Mucosa of rectum (tissue), 2 donors: ENCODE measurements around the gene SYNE2.

Source experiments
- H3K27ac ChIP-seq, 2 donors: one replicate each; pipeline ENCODE4 v1.7.0; 2013; ENCODE audit warnings: inconsistent platforms in 2 of 2, low read depth in 2 of 2, low read length in 2 of 2
- H3K27me3 ChIP-seq, 2 donors: one replicate each; pipeline ENCODE4 v1.7.0; 2013; ENCODE audit warnings: low read length in 2 of 2; ENCODE audit not compliant: control insufficient read depth in 2 of 2, insufficient read depth in 2 of 2
- H3K36me3 ChIP-seq, 2 donors: one replicate each; pipeline ENCODE4 v1.7.0; 2013; ENCODE audit warnings: low read length in 2 of 2; ENCODE audit not compliant: control insufficient read depth in 2 of 2, insufficient read depth in 2 of 2
- H3K4me1 ChIP-seq, 2 donors: one replicate each; pipeline ENCODE4 v1.7.0; 2013; ENCODE audit warnings: low read length in 2 of 2, mild to moderate bottlenecking in 1 of 2; ENCODE audit not compliant: control insufficient read depth in 2 of 2, insufficient read depth in 2 of 2
- H3K4me3 ChIP-seq, 2 donors: one replicate each; pipeline ENCODE4 v1.7.0; 2013; ENCODE audit warnings: low read length in 2 of 2
- H3K9ac ChIP-seq, 2 donors: one replicate each; pipeline ENCODE4 v1.7.0; 2013; ENCODE audit warnings: low read length in 2 of 2, low read depth in 1 of 2, mild to moderate bottlenecking in 1 of 2
- H3K9me3 ChIP-seq, 2 donors: one replicate each; pipeline ENCODE4 v1.7.0; 2013; ENCODE audit warnings: low read length in 2 of 2; ENCODE audit not compliant: control insufficient read depth in 2 of 2
- donor health status: healthy.
- donor health status: Normal muscosa, but diverticular disease.

Gene SYNE2

DNA sequence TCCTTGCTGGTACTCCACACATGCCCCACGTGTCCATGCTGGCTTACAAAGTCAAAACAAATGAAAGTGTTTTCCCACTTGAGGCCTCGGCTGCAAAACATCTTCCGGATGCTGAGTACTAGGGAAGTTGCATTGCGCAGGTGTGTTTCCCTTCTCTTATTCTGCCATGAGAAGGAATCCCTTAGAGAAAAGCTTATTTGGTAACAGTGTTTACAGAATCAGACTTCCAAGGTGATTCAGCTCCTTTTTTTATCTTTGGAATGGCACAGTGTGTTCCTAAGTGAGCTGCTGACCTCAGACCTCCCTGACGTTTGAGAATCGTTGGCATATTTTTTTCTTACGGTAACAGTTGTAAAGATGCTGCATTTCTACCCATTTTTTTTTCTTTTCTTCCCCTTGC lies 230.0 kb downstream of the SYNE2 start:
- H3K36me3 ChIP-seq = peaks cover 16 to 26% of the 10 kb centered on the region in 2 donors
- no peak overlapping the region for H3K27ac ChIP-seq

DNA sequence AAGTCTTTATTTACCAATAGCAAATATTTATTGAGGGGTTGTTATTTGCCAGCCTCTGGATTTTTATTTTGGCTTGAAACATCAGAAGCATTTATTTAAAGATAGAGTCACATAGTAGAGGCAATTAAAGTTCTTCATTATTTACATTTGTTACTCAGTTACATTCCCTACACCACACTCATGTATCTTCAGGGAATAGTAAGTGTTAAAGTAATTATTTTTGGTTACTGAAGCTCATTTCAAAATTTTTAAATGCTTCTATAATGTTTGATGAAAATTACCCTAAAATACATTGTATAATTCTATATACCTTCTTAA lies 235.8 kb downstream of the SYNE2 start:
- Histone ChIP-seq H3K9ac (no peak overlapping the region), H3K9me3 (no peaks in the 10 kb centered on the region), H3K36me3 (peaks cover 0 to 3% of the 10 kb centered on the region in 2 donors), H3K4me3 (no peak overlapping the region), H3K4me1 (peaks cover 9 to 11% of the 10 kb centered on the region in 2 donors), H3K27ac (no peak overlapping the region), H3K27me3 (no peaks in the 10 kb centered on the region)

More for the DNA sequence above, 230.0 kb downstream of the SYNE2 start:
- Histone ChIP-seq H3K4me3 (no peak overlapping the region), H3K9ac (no peak overlapping the region), H3K4me1 (no peaks in the 10 kb centered on the region), H3K9me3 (no peaks in the 10 kb centered on the region), H3K27me3 (no peaks in the 10 kb centered on the region)

DNA sequence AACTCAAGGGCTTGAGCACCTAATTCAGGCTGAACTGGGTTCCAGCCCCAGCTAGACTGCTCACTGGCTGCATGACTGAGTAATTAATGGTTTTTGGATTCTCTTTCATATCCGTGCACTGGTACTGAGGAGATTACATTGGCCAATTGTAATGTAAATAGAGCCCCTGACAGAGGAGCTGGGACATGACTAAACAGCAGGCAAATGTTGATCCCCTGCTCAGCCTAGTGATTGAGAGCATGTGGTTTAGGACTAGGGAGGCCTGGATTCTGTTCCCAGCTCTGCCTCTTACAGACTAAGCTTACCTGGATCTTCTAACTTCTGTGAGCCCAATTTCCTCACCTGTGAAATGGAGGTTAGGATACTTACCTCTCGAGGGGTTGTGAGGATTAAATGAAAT lies 237.1 kb downstream of the SYNE2 start:
- H3K9me3 ChIP-seq = no peaks in the 10 kb centered on the region
- no peaks in the 10 kb centered on the region for H3K27me3 ChIP-seq
- H3K36me3 ChIP-seq = peaks cover 0 to 3% of the 10 kb centered on the region in 2 donors
- no peak overlapping the region for H3K4me3 ChIP-seq
- peaks cover 9 to 12% of the 10 kb centered on the region in 2 donors for H3K4me1 ChIP-seq
- H3K9ac ChIP-seq = no peak overlapping the region
- H3K27ac ChIP-seq = no peak overlapping the region

DNA sequence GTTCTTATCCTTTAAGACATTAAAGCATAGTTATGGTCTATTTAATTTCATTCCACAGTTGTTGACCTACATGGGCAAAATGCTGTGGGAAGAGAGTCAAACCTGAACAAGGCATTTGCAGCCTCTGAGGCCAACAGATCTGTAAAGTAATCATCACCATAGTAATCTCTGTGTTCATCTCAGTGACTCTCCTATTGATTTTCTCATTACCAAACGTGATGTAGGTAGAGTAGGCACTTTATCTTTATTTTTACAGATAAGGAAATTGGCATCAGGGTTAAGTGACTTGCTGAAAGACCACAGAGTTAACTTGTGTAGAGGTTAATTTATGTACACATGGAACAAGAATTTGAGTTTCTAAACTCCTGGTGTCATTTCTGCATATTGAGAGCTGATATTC lies 238.4 kb downstream of the SYNE2 start:
- peaks cover 9 to 12% of the 10 kb centered on the region in 2 donors for H3K4me1 ChIP-seq
- no peak overlapping the region for H3K27ac ChIP-seq
- no peaks in the 10 kb centered on the region for H3K9me3 ChIP-seq
- no peaks in the 10 kb centered on the region for H3K27me3 ChIP-seq
- H3K9ac ChIP-seq = no peak overlapping the region
- H3K36me3 ChIP-seq = peaks cover 0 to 4% of the 10 kb centered on the region in 2 donors
- H3K4me3 ChIP-seq = no peak overlapping the region

DNA sequence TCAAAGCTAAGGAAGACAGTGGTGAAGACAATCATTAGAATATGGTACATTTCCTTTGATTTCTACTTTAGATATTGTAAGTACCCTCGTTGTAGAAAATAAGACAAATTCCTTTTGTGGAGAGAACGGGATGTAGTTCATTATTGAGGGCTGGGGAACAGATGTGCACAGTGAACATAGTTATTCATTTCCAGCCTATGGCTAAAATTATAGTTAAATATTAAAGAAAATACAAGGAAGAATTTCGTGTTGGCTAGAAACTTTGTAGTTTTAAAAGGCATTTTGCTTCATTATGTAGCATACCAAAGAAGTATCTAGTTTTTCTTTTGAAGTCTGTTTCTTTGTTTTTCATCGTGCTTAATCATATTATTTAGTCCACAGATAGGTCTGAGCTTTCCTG lies 239.5 kb downstream of the SYNE2 start:
- peak overlapping the region in 1 of 2 donors; percentile 26 for H3K4me3 ChIP-seq
- H3K4me1 ChIP-seq = peaks cover 11 to 19% of the 10 kb centered on the region in 2 donors
- H3K9me3 ChIP-seq = no peaks in the 10 kb centered on the region
- H3K36me3 ChIP-seq = peaks cover 0 to 7% of the 10 kb centered on the region in 2 donors
- no peak overlapping the region for H3K9ac ChIP-seq
- H3K27ac ChIP-seq = peak overlapping the region; percentile 10 to 57
- H3K27me3 ChIP-seq = no peaks in the 10 kb centered on the region

DNA sequence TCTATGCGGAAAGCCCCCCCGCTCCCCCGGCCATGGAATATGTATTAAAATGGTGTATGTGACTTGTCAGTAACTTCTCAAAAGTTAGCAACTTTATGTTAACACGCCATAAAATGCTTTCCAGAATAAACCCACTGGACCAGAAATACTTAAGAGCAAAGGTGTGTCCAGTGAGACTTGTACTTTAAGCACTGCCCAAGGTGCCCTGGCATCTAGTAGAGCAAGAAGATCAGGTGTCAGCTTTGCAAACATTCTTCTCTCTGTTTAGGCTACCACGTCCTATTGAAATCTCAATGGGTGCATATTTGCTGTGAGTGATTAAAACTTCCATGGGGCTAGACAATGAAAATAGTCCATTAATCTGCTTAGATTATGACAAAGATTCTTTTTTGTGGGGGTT lies 240.1 kb downstream of the SYNE2 start:
- Histone ChIP-seq H3K9me3 (no peaks in the 10 kb centered on the region), H3K9ac (no peak overlapping the region), H3K4me3 (peak overlapping the region in 1 of 2 donors; percentile 26), H3K27ac (peak overlapping the region; percentile 10 to 57), H3K27me3 (no peaks in the 10 kb centered on the region), H3K36me3 (peaks cover 0 to 7% of the 10 kb centered on the region in 2 donors), H3K4me1 (peaks cover 17 to 25% of the 10 kb centered on the region in 2 donors)

DNA sequence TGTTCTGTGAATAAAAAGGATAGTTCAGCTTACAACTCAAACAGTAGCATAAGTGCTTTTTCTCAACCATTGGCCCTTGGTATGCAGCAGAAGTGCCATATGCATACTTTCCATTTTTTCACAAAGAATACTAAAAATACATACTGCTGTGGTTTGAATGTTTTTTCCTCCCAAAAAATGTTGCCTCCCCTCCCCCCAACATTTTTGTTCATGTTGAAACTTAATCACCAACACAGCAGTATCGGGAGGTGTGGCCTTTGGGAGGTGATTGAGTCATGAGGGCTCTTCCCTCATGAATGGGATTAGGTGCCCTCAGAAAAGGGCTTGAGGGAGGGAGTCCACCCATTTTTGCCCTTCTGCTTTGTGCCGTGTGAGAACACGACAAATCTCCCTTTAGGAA lies 242.8 kb downstream of the SYNE2 start:
- no peak overlapping the region for H3K27ac ChIP-seq
- no peak overlapping the region for H3K4me3 ChIP-seq
- H3K4me1 ChIP-seq = peaks cover 20 to 28% of the 10 kb centered on the region in 2 donors
- no peaks in the 10 kb centered on the region for H3K9me3 ChIP-seq
- H3K9ac ChIP-seq = no peak overlapping the region
- H3K36me3 ChIP-seq = peaks cover 0 to 4% of the 10 kb centered on the region in 2 donors
- no peaks in the 10 kb centered on the region for H3K27me3 ChIP-seq

DNA sequence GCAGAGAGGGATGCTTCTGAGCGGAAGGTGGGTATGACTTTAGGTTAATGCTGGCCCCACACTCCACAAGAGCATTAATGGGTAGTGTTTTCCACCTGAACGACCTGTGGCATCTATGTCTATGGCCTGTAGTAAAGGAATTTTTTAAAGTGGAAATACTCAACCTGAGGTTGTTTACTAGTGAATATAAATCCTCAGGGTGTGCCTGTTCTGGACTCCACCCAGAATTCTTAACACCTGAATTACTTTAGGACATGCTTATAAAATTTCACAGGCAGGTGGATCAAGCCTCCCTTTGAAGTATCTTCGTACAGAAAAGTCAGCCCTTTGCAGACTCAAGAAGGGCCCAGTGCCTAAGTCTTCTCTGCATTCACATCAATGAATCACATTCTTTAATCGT lies 245.3 kb downstream of the SYNE2 start:
- Histone ChIP-seq H3K4me1 (peaks cover 11 to 22% of the 10 kb centered on the region in 2 donors), H3K4me3 (peak overlapping the region; percentile 45 to 51), H3K27me3 (no peaks in the 10 kb centered on the region), H3K27ac (peak overlapping the region; percentile 72), H3K9ac (peak overlapping the region in 1 of 2 donors; percentile 34), H3K36me3 (peaks cover 3 to 19% of the 10 kb centered on the region in 2 donors), H3K9me3 (no peaks in the 10 kb centered on the region)

DNA sequence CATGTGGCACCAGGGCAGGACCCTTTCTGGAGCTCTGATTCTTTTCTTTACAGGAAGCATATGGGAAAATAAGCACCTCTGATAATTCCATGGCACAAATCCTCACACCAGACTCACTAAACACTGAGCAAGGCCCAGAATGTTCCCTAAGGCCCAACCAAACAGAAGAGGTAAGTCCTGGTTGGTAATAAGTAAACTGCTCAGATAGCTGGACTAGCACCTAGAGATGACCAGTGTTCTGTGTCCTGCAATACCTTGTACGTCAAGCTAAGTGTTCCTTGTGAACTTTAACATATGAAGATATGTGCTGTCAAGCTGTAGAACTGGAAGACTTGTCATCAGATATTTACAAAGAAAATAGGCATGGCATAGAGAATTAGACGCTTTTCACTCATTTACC lies 254.6 kb downstream of the SYNE2 start:
- H3K4me3 ChIP-seq = no peak overlapping the region
- peaks cover 30 to 31% of the 10 kb centered on the region in 2 donors for H3K36me3 ChIP-seq
- H3K27ac ChIP-seq = no peak overlapping the region

DNA sequence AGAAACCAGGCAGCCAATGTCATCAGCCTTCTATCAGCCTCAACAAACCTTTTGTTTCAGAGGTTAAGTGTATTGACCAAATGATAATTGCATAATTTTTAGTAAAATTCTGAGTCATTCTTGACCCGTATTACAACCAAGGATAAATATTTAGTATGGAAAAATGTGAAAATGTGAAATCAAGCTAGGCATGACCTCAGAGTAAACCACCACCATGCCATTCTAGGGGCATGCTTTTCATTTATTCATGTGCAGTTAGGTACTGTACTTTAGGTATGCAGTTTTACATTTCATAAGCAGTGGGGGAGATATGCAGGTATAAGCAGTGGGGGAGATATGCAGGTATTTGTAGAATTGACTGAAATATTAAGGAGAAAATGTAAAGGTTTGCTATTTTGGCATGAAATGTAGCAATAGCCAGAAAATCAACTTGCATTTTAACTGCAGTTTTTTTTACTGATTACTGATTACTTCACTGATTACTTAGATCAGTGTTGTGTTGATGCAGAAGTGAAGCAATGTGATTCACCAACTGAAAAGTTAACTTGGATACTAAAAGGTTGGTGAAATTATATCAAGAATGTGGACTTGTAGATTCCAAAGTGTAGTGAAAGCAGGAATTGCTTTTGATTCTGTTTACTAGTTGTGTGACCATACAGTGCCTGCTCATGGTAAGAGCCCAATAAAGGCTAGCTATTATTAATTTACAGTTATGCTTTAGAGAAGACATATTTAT lies 257.2 kb downstream of the SYNE2 start:
- Histone ChIP-seq H3K27ac (no peak overlapping the region), H3K27me3 (no peaks in the 10 kb centered on the region), H3K4me3 (no peak overlapping the region), H3K4me1 (peaks cover 5 to 19% of the 10 kb centered on the region in 2 donors), H3K9me3 (no peaks in the 10 kb centered on the region), H3K9ac (no peak overlapping the region), H3K36me3 (peaks cover 18 to 19% of the 10 kb centered on the region in 2 donors)

More for the DNA sequence above, 254.6 kb downstream of the SYNE2 start:
- H3K27me3 ChIP-seq = no peaks in the 10 kb centered on the region
- no peak overlapping the region for H3K9ac ChIP-seq
- no peaks in the 10 kb centered on the region for H3K9me3 ChIP-seq
- peaks cover 0 to 4% of the 10 kb centered on the region in 2 donors for H3K4me1 ChIP-seq
